HG02678 (cell line): ENCODE measurements around the gene GDE1.
A peak's percentile ranks its signal among the peaks of the same experiment; 100 is the strongest.
"Not testable (repeated sequence)": the region's sequence is repeated elsewhere in the genome, so short reads cannot be mapped to it uniquely, and the experiment has no call there.

Experiments used
- ATAC-seq: cut with Tn5 transposase; IDR thresholded peaks from one replicate; pipeline ENCODE4 v1.9.1; 2021; ENCODE audit warnings: mild to moderate bottlenecking, moderate library complexity; ENCODE audit not compliant: unreplicated experiment

Gene GDE1

GRCh38 chr16:19521471-19522396 is at the start of gene GDE1:
TSS of gene GDE1 (minus strand) at chr16:19522098. CDS start at chr16:19521964, 134 bp downstream.
- peak; percentile 79 for ATAC-seq

GRCh38 chr16:19567560-19567959 is 45.7 kb upstream of the GDE1 start:
- no peak for ATAC-seq

DNA sequence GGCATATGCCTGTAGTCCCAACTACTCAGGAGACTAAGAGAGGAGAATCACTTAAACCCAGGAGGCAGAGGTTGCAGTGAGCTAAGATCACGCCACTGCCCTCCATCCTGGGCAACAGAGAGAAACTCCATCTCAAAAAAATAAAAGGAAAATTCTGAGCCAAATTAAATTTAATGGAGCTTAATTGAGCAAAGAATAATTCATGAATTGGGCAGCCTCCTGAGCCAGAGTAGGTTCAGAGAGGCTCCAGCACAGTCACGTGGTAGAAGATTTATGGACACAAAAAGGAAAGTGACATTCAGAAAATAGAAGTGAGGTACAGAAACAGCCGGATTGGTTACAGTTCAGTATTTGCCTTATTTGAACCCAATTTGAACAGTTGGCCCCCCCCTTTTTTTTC is 44.5 kb upstream of the GDE1 start:
- no peak for ATAC-seq

GRCh38 chr16:19563377-19563776 is 41.5 kb upstream of the GDE1 start:
- ATAC-seq = no peak

- ATAC-seq = no peak
Measured at GRCh38 chr16:19560078-19560477, 38.2 kb upstream of the GDE1 start.

DNA sequence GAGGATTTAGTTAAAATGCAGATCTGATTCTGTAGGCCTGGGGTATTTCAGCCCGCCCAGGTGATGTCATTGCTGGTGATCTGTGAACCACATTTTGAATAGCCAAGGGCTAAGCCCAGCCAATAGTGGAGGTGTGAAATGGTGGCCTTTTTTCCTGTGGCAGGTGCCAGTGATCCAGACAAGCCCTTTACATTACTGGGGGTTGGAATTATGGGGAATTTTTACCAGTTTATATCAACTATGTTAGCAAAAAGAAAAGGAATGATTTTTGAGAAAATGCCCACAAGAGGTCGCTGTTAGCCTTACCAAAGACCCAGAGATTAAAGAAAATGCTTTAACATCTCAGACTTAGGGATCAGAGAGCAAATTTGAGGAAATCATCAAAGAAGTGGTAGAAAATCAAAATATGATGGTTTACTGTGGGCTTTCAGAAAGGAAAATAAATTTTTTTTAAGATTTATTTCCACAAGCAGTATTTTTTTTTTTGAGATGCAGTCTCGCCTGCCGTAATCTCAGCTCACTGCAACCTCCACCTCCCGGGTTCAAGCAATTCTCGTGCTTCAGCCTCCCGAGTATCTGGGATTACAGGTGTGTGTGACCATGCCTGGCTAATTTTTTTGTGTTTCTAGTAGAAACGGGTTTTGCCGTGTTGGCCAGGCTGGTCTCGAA is 37.5 kb upstream of the GDE1 start:
- no peak for ATAC-seq

DNA sequence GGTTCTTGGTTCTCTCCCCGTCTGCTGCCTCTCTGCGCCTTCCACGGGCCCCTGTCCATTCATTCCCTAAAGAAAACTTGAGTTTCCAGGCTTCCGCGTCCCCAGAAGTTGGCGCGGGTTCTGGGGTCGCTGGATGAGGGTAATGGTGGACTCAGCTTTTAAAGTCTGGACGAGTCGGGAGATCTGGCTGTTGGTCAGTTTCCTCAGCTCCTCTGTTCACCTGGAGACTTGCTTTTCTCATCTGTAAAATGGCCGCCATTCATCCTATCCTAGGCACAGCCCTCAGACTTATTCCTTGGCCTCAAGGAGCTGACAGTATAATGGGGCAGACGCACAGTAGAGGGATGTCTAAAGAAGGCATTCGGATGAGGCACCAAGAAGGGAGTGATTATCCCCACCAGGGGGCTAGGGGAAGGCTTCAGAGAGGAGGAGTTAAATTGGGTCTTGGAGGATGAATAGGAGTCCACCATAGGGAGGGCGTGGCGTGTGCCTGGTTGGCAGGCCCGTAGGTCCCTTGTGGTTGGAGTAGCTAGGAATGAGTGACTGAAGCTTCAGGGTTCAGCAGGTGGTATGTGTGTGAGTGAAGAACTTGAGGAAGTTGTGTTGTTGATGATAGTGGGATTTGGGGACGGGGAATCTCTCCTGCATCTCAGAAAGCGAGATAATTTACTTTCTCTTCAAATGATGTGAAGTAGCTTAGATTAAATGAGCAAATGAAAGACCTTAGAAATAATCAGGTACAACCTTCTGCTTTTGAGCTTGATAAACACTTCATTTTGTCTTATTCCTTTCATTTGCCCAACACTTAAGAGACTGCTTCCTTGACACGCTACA is 34.3 kb upstream of the GDE1 start:
- no peak for ATAC-seq

DNA sequence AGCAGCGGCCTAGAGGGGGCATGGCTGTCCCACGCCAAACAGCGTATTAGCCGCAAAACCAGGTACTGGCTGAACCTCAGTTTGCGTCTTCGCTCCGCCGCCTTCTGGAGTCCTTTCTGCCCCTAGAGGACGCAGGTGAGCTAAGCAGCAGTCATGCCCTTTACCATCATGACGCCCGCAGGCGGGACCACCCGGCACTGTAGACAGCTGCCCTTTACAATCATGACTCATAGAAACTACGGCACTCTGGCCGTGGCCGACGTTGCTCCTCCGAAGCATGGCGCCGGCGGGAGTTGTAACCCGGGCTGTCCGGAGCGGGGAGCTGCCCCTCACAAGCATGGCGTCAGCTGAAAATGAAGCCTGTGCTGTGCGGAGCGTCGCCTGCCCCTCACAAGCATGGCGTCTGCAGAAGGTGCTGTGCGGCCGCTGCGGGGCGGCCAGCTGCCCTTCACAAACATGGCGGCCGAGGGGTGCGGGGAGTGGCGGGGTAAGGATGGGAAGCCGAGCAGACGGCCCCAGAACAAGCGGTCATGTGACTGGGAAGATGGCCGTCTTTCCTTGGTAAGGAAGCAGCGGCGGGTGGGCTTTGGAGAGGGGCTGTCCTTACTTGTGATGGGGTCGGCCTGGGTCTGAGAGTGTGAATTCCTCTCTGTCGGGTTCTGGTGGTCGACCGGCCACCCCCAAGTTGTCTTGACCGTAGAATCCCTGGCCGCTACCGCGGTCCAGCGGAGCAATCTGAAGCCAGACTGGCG is 33.5 kb upstream of the GDE1 start, which contains the start of gene VPS35L:
Gene VPS35L, plus strand, starts transcription at position 518 of the 752 bp plus-strand sequence. Its CDS starts 27 bp downstream, at position 545.
- ATAC-seq = peak; percentile 94

GRCh38 chr16:19549673-19550072 is 27.8 kb upstream of the GDE1 start:
- no peak for ATAC-seq

- ATAC-seq = no peak
Measured at GRCh38 chr16:19548144-19548543, 26.2 kb upstream of the GDE1 start.

DNA sequence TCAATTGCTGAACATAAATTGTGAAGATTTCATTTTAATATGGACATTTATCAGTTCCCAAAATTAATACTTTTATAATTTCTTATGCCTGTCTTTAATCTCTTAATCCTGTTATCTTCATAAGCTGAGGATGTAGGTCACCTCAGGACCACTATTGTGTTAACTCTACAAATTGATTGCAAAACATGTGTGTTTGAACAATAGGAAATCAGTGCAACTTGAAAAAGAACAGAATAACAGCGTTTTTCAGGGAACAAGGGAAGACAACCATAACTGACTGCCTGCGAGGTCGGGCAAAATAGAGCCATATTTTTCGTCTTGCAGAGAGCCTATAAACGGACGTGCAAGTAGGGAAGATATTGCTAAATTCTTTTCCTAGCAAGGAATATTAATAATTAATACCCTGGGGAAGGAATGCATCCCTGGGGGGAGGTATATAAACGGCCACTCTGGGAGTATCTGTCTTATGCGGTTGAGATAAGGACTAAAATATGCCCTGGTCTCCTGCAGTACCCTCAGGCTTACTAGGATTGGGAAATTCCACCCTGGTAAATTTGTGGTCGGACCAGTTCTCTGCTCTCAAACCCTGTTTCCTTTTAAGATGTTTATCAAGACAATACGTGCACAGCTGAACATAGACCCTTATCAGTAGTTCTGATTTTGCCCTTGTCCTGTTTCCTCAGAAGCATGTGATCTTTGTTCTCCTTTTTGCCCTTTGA is 21.5 kb upstream of the GDE1 start:
- not testable (repeated sequence) for ATAC-seq

GRCh38 chr16:19542138-19542821 is 20.4 kb upstream of the GDE1 start:
- no peak for ATAC-seq

DNA sequence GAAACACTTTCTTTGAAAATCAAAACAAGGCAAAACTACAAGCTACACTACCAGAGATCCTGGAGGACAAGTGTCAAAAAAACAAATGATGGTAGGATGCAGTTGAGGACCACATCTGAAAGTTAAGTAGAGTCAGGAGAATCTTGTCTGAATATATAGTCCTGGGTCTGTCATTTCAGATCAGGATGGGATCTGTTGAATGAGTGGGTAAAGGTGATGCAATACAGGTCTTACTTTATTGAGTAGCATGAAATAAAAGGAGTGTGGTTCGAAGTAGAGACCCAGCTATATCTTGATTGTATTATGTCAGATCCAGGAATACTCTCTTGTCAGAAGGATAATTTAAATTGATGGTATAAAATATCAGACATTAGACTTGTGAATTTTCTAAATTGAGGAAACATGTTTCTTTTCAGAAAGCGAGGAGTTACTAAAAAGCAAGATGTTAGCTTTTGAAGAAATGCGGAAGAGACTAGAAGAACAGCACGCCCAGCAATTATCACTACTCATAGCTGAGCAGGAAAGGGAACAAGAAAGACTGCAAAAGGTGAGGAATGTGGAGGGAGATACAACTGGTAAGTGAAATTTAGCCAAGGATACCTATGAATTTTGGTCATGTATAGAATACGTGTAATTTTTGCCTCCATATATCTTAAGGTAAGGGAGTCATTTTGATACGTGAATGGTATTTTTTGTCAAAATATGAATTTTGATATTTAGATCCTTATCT is 18.5 kb upstream of the GDE1 start:
- ATAC-seq = no peak

DNA sequence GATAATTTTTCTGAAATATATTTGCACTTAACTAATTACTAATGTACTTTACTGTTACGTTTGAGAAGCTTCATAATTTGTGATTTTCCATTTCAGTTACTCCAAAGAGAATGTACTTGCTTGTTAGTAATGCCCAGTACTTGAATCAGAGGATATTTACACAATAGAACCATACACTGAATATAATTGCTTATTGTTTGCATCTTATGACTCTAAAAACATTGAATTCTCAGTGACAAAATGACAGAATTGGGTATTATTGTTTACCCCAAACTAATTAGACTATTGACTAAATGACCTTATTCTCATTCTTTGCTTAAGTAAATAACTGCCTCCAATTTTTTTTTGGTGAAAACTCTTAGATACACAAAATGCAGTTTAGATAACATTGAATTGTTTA is 10.7 kb upstream of the GDE1 start:
- no peak for ATAC-seq

GRCh38 chr16:19528666-19529065 is 6.8 kb upstream of the GDE1 start:
- no peak for ATAC-seq

- ATAC-seq = no peak
Measured at GRCh38 chr16:19527161-19527560, 5.3 kb upstream of the GDE1 start.

DNA sequence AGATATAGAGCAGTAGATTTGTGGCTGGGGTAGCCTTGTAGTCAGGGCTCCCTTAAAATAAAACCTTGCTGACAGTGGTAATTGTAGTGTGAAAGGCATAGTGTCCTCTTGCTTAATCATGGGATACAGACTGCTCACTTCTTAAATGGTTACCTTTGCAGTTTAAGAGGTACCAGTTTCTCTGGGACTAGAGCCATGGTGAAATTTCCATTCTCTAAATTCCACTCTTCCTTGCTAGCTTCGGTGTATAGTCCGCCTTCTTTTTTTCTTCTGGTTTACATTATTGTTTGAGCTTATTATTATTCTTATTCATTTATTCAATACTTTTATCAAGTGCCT is 3.5 kb upstream of the GDE1 start:
- ATAC-seq = no peak

DNA sequence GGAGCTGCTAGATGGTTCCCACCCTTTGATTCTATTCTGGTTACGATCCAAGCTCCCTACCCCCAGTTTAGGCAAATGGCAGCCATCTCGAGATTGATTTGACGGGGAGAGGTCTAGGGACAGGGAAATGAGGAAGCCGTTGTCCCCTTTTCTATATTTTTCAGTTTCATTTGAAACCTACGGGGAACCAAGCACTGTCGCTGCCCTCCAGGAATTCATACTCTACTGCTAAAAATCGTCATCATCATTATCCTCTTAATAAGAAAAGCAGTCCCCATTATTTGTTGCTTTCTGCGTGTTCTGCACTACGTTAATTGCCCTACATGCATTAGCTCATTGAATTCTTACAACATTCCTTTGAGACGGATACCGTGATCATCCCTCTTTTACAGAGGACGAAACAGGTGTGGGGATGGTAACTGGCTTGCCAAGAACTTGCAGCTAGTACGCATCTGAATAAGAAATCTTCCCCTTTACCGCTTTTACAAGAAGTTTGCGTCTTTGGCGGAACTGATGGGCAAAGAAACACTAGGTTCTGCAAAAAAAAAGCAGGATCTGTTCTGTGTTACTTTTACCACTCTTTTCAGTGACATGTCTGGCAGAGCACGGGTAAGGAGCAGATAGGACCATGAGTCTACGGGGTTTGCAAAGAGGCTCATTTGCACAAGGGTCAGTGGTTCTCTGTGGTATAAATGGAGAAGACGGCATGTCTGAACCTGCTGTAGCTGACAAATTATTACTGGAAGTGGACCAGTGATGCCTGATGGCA is 2.9 kb upstream of the GDE1 start:
- no peak for ATAC-seq
